ENCODE results near the gene PARD6G.

DNA sequence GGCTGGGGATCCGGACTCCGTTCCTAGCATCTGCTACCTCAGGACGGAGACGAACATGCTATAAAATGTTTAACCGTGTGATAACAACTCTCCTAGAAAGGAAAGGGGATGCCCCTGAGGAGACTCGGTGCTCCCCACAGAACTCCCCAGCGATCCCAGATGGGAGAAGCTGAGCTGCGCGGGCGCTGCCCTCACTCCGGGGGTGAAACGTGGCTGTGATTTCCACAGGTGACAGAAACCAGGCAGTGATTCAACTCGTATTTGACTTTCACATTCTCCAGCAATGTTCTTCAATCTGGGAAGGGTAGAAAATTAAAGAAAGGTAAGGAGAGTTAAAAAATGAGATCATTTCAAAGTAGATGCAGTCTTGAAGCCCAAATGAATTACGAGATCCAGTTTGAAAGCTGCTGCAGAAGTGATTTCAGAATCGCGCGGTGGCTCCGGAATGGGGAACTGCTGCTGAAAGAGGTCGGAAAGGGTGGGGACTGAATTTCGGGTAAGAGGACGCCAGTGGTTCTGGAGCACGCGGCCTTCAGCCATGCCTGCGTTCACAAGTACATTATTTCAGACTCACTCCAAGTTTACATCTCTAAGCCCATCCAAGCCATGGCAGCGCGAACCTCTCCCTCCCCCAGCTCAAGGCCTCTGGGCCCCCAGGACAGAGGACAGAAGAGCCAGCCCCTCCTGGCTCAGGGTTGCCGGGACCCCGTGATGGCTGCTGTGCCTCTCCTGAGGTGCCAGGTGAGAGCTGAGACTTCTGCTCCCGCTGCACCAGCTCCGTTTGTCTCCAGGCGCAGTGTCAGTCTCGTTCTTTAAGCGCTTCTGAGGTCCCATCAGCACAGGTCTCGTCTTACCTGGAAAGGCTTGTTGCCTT lies 98.8 kb downstream of the PARD6G start:
- TF ChIP-seq, protein P1, sequence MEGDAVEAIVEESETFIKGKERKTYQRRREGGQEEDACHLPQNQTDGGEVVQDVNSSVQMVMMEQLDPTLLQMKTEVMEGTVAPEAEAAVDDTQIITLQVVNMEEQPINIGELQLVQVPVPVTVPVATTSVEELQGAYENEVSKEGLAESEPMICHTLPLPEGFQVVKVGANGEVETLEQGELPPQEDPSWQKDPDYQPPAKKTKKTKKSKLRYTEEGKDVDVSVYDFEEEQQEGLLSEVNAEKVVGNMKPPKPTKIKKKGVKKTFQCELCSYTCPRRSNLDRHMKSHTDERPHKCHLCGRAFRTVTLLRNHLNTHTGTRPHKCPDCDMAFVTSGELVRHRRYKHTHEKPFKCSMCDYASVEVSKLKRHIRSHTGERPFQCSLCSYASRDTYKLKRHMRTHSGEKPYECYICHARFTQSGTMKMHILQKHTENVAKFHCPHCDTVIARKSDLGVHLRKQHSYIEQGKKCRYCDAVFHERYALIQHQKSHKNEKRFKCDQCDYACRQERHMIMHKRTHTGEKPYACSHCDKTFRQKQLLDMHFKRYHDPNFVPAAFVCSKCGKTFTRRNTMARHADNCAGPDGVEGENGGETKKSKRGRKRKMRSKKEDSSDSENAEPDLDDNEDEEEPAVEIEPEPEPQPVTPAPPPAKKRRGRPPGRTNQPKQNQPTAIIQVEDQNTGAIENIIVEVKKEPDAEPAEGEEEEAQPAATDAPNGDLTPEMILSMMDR (IDR thresholded peaks at IDR 0.05; ENCODE audit: poor library complexity) = no peak
- TF ChIP-seq EZH2phosphoT487 (IDR thresholded peaks at IDR 0.05; ENCODE audit: low read depth, severe bottlenecking, unreplicated experiment) (no peak), EZH2 (IDR thresholded peaks at IDR 0.05; ENCODE audit: borderline replicate concordance) (no peak)
